Tibial artery (tissue), 4 donors: ENCODE measurements around the gene HNRNPA2B1.
"Not testable (repeated sequence)": the region's sequence is repeated elsewhere in the genome, so short reads cannot be mapped to it uniquely, and the experiment has no call there.

Experiments
- DNase-seq, 2 donors: peaks; one replicate each; pipeline ENCODE4 v3.0.0-alpha.2; 2019
- H3K27ac ChIP-seq, 2 donors: fragments of 200-600 bp; sonication (generic) in 1 of 2; 1 replicate in 1 of 2; 2 replicates in 1 of 2; pipeline ENCODE4 v1.5.1; 2018 to 2019; ENCODE audit warnings: mild to moderate bottlenecking in 1 of 2
- H3K27me3 ChIP-seq, 2 donors: fragments of 200-600 bp; sonication (generic) in 1 of 2; one replicate each; pipeline versions ENCODE4 v1.5.1 to v1.6.0; 2016 to 2019
- H3K36me3 ChIP-seq, 3 donors: fragments of 200-600 bp; sonication (generic) in 2 of 3; one replicate each; pipeline ENCODE4 v1.5.1; 2016 to 2019; ENCODE audit warnings: mild to moderate bottlenecking in 2 of 3
- H3K4me1 ChIP-seq, 4 donors: fragments of 200-600 bp; sonication (generic) in 2 of 4; 1 replicate in 3 of 4; 2 replicates in 1 of 4; pipeline ENCODE4 v1.5.1; 2016 to 2019
- H3K4me3 ChIP-seq, 2 donors: fragments of 200-600 bp; sonication (generic) in 1 of 2; 1 replicate in 1 of 2; 2 replicates in 1 of 2; pipeline ENCODE4 v1.5.1; 2018 to 2019; ENCODE audit warnings: mild to moderate bottlenecking in 2 of 2
- H3K9me3 ChIP-seq, 3 donors: fragments of 200-600 bp; sonication (generic) in 1 of 3; one replicate each; pipeline ENCODE4 v1.5.1; 2016 to 2019
- CTCF ChIP-seq, 2 experiments: fragments of 200-600 bp in 1 of 2; fragments of 450-650 bp in 1 of 2; IDR thresholded peaks; one replicate each; pipeline ENCODE4 v1.5.1; 2017 to 2019; ENCODE audit warnings: antibody characterized with exemption in 2 of 2, mild to moderate bottlenecking in 1 of 2, moderate library complexity in 1 of 2
- intact Hi-C: fragments of 100-400 bp; cut with DNase I; formaldehyde crosslinking; loops from one replicate; pipeline ENCODE4 v1.15.0; 2023; ENCODE audit warnings: low total_unique reads

The HNRNPA2B1 gene

GRCh38 chr7:26153823-26154783 lies 46.4 kb downstream of the HNRNPA2B1 start:
- no peak for TF ChIP-seq CTCF (IDR thresholded peaks at IDR 0.05)
- Histone ChIP-seq H3K9me3 (no peaks in the 10 kb centered on the region), H3K27me3 (peaks cover 0 to 44% of the 10 kb centered on the region in 2 donors), H3K36me3 (no peaks in the 10 kb centered on the region), H3K4me3 (no peak overlapping the region), H3K27ac (no peak overlapping the region), H3K4me1 (peaks cover 0 to 19% (median 10%) of the 10 kb centered on the region in 4 donors)
- peak in 1 of 2 donors; percentile 34 for DNase-seq
- intact Hi-C loops = no loop called here

GRCh38 chr7:26153241-26153822 lies 47.2 kb downstream of the HNRNPA2B1 start:
- DNase-seq = no peak
- Histone ChIP-seq H3K27me3 (peaks cover 0 to 44% of the 10 kb centered on the region in 2 donors), H3K4me3 (peak overlapping the region; percentile 47 to 48), H3K27ac (no peak overlapping the region), H3K9me3 (no peaks in the 10 kb centered on the region), H3K36me3 (no peaks in the 10 kb centered on the region), H3K4me1 (peaks cover 0 to 19% (median 10%) of the 10 kb centered on the region in 4 donors)
- TF ChIP-seq CTCF (IDR thresholded peaks at IDR 0.05) = no peak
- intact Hi-C loops = no loop called here

GRCh38 chr7:26152782-26153240 lies 47.7 kb downstream of the HNRNPA2B1 start:
- Histone ChIP-seq H3K27me3 (peaks cover 0 to 44% of the 10 kb centered on the region in 2 donors), H3K4me1 (peaks cover 0 to 19% (median 10%) of the 10 kb centered on the region in 4 donors), H3K4me3 (peak overlapping the region; percentile 47 to 48)
- H3K27ac ChIP-seq, DNase-seq, intact Hi-C loops, H3K36me3 ChIP-seq, H3K9me3 ChIP-seq: not testable (repeated sequence)

- H3K27me3 ChIP-seq = peaks cover 0 to 44% of the 10 kb centered on the region in 2 donors
- intact Hi-C loops = no loop called here
- H3K27ac ChIP-seq = no peak within 1 kb of the TSS
- peaks cover 0 to 19% (median 10%) of the 10 kb centered on the region in 4 donors for H3K4me1 ChIP-seq
- DNase-seq = peak; percentile 50 to 75
- H3K9me3 ChIP-seq = no peaks in the 10 kb centered on the region
- H3K4me3 ChIP-seq = peak within 1 kb of the TSS; percentile 47 to 48
- H3K36me3 ChIP-seq = no peaks in the 10 kb centered on the region
- no peak for TF ChIP-seq CTCF (IDR thresholded peaks at IDR 0.05)
Observed at GRCh38 chr7:26151953-26152781, 48.4 kb downstream of the HNRNPA2B1 start, which contains the start of gene NFE2L3. Gene NFE2L3, plus strand, starts transcription at chr7:26152198. Its CDS starts 301 bp downstream, at chr7:26152499.

- Histone ChIP-seq H3K27ac (no peak overlapping the region), H3K4me3 (peak overlapping the region; percentile 47 to 48), H3K36me3 (no peaks in the 10 kb centered on the region), H3K27me3 (peaks cover 0 to 44% of the 10 kb centered on the region in 2 donors), H3K9me3 (no peaks in the 10 kb centered on the region), H3K4me1 (peaks cover 0 to 19% (median 10%) of the 10 kb centered on the region in 4 donors)
- intact Hi-C loops = no loop called here
- no peak for TF ChIP-seq CTCF (IDR thresholded peaks at IDR 0.05)
- DNase-seq = no peak
Observed at GRCh38 chr7:26151650-26151952, 48.9 kb downstream of the HNRNPA2B1 start.
